SK-N-SH (cell line): ENCODE data around the gene LINGO4.

Experiments
- CTCF ChIP-seq: fragments of 200-600 bp; sonication (generic); IDR thresholded peaks from 2 replicates; pipeline ENCODE4 v1.6.1; 2017; ENCODE audit warnings: antibody characterized with exemption, mild to moderate bottlenecking, moderate library complexity
- FOXM1 ChIP-seq: IDR thresholded peaks from 2 replicates; pipeline ENCODE4 v1.4.0; 2012; ENCODE audit warnings: low read depth, mild to moderate bottlenecking
- JUND ChIP-seq: IDR thresholded peaks from 2 replicates; pipeline ENCODE4 v1.4.0; 2012
- MAX ChIP-seq: IDR thresholded peaks from 2 replicates; pipeline ENCODE4 v1.4.0; 2012; ENCODE audit warnings: low read depth
- POLR2AphosphoS5 ChIP-seq: IDR thresholded peaks from 2 replicates; pipeline ENCODE4 v1.6.1; 2012; ENCODE audit warnings: low read depth, low read length
- REST ChIP-seq: IDR thresholded peaks from 2 replicates; pipeline ENCODE4 v1.6.1; 2012; ENCODE audit warnings: mild to moderate bottlenecking, low read depth, low read length, moderate library complexity
- TAF1 ChIP-seq: IDR thresholded peaks from 2 replicates; pipeline ENCODE4 v1.6.1; 2012; ENCODE audit warnings: low read depth, mild to moderate bottlenecking, low read length, moderate library complexity, borderline replicate concordance
- TCF12 ChIP-seq: IDR thresholded peaks from 2 replicates; pipeline ENCODE4 v1.4.0; 2012
- TEAD4 ChIP-seq: IDR thresholded peaks from 2 replicates; pipeline ENCODE4 v1.4.0; 2012; ENCODE audit warnings: mild to moderate bottlenecking, borderline replicate concordance; ENCODE audit not compliant: insufficient read depth
- USF2 ChIP-seq: fragments of 150-350 bp; IDR thresholded peaks from 2 replicates; pipeline ENCODE4 v1.6.1; 2017; ENCODE audit warnings: antibody characterized with exemption, low read length, low read depth, borderline replicate concordance

- TF ChIP-seq CTCF = no peak
- no peak for TF ChIP-seq USF2
- no peak for TF ChIP-seq MAX
- no peak for TF ChIP-seq TEAD4
- TF ChIP-seq TAF1 = no peak
- TF ChIP-seq POLR2AphosphoS5 = no peak
- TF ChIP-seq FOXM1 = no peak
- no peak for TF ChIP-seq REST
- TF ChIP-seq TCF12 = no peak
- TF ChIP-seq JUND = no peak
Measured at GRCh38 chr1:151849126-151849525, 43.9 kb upstream of the LINGO4 start.
